HL-60 (cell line): ENCODE results near the gene NVL.

Source experiments
- DNase-seq, 2 experiments: peaks; one replicate each; pipeline ENCODE4 v3.0.0-alpha.2; 2010 to 2020; ENCODE audit warnings: low read depth in 1 of 2, low spot score in 1 of 2
- H3K27ac ChIP-seq: fragments of 250-450 bp; sonication (Bioruptor Pico); replicated peaks from 2 replicates; pipeline ENCODE4 v1.5.1; 2020; ENCODE audit warnings: mild to moderate bottlenecking, moderate library complexity
- H3K27me3 ChIP-seq: fragments of 250-450 bp; sonication (Bioruptor Pico); 2 replicates; pipeline ENCODE4 v1.5.1; 2021; ENCODE audit warnings: mild to moderate bottlenecking, moderate library complexity; ENCODE audit not compliant: insufficient read depth, poor library complexity, severe bottlenecking
- H3K4me3 ChIP-seq: replicated peaks from 2 replicates; pipeline ENCODE4 v1.5.1; 2011; ENCODE audit warnings: mild to moderate bottlenecking, control low read depth, low read length; ENCODE audit not compliant: insufficient read depth
- CTCF ChIP-seq: IDR thresholded peaks from one replicate; pipeline ENCODE4 v1.5.1; 2011; ENCODE audit warnings: low read length, control low read depth, inconsistent platforms; ENCODE audit not compliant: insufficient read depth
- GABPA ChIP-seq: IDR thresholded peaks from 2 replicates; pipeline ENCODE4 v1.6.1; 2012; ENCODE audit warnings: low read depth
- POLR2AphosphoS5 ChIP-seq: IDR thresholded peaks from 2 replicates; pipeline ENCODE4 v1.6.1; 2012; ENCODE audit warnings: low read depth
- REST ChIP-seq: IDR thresholded peaks from 2 replicates; pipeline ENCODE4 v1.6.1; 2012; ENCODE audit warnings: low read depth; ENCODE audit not compliant: insufficient replicate concordance
- SPI1 ChIP-seq: IDR thresholded peaks from 2 replicates; pipeline ENCODE4 v1.6.1; 2012; ENCODE audit warnings: low read depth, mild to moderate bottlenecking, borderline replicate concordance

NVL gene

GRCh38 chr1:224193319-224193966 is 136.5 kb downstream of the NVL start:
- no peak overlapping the region for H3K27ac ChIP-seq
- no peak overlapping the region for H3K4me3 ChIP-seq
- TF ChIP-seq POLR2AphosphoS5 (no peak), GABPA (no peak), SPI1 (no peak), REST (no peak)
- no peak for DNase-seq
- H3K27me3 ChIP-seq: no peaks in the 10 kb centered on the region

- DNase-seq: no peak
- no peak overlapping the region for H3K27ac ChIP-seq
Observed at GRCh38 chr1:224192082-224192788, 137.7 kb downstream of the NVL start.

GRCh38 chr1:224189561-224189960 is 140.4 kb downstream of the NVL start:
- H3K27me3 ChIP-seq: no peaks in the 10 kb centered on the region
- no peak for TF ChIP-seq REST
- no peak for TF ChIP-seq CTCF
- TF ChIP-seq POLR2AphosphoS5: no peak
- H3K27ac ChIP-seq: no peak overlapping the region
- H3K4me3 ChIP-seq: no peak overlapping the region
- DNase-seq: no peak

More at GRCh38 chr1:224192082-224192788, 137.7 kb downstream of the NVL start:
- TF ChIP-seq CTCF: no peak
- TF ChIP-seq GABPA: no peak
- TF ChIP-seq SPI1: no peak
- TF ChIP-seq POLR2AphosphoS5: no peak
- no peak for TF ChIP-seq REST
- H3K27me3 ChIP-seq: no peaks in the 10 kb centered on the region
- no peak overlapping the region for H3K4me3 ChIP-seq
